NCI-H1694 (cell line): ENCODE data around the gene TRAK2.
A peak's percentile ranks its signal among the peaks of the same experiment; 100 is the strongest.
"Not testable (repeated sequence)": the region's sequence is repeated elsewhere in the genome, so short reads cannot be mapped to it uniquely, and the experiment has no call there.

Experiments
- DNase-seq: peaks from one replicate; lab custom pipeline; 2025; lab: John Stamatoyannopoulos, UW

Gene TRAK2, protein sequence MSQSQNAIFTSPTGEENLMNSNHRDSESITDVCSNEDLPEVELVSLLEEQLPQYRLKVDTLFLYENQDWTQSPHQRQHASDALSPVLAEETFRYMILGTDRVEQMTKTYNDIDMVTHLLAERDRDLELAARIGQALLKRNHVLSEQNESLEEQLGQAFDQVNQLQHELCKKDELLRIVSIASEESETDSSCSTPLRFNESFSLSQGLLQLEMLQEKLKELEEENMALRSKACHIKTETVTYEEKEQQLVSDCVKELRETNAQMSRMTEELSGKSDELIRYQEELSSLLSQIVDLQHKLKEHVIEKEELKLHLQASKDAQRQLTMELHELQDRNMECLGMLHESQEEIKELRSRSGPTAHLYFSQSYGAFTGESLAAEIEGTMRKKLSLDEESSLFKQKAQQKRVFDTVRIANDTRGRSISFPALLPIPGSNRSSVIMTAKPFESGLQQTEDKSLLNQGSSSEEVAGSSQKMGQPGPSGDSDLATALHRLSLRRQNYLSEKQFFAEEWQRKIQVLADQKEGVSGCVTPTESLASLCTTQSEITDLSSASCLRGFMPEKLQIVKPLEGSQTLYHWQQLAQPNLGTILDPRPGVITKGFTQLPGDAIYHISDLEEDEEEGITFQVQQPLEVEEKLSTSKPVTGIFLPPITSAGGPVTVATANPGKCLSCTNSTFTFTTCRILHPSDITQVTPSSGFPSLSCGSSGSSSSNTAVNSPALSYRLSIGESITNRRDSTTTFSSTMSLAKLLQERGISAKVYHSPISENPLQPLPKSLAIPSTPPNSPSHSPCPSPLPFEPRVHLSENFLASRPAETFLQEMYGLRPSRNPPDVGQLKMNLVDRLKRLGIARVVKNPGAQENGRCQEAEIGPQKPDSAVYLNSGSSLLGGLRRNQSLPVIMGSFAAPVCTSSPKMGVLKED

GRCh38 chr2:201451292-201452057 lies at the start of gene TRAK2, which contains the start of gene STRADB:
Gene TRAK2, minus strand, starts transcription at chr2:201451458. Its CDS starts 30,951 bp downstream, at chr2:201420507.
Gene STRADB, plus strand, starts transcription at chr2:201451740. Its CDS starts 3,101 bp downstream, at chr2:201454841.
- peak; percentile 86 for DNase-seq

GRCh38 chr2:201500534-201500933 lies 49.3 kb upstream of the TRAK2 start:
- no peak for DNase-seq

DNA sequence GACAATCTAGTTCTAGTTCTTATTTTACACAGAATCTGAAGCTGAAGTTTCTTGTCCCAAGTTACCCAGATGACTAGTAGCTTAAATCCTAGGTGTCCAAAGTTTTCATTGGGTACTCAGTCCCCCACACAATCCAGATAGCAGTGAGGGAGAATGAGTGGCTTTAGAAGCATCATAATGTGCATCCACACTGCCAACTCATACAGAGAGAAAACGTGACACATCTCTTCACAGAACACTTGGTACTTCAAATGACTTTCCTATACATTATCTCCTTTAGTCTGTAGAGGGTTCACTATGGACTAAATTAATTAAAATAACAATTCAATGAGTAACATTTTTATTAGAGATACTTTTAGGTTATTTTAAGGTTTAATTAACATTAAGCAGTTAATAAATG lies 45.5 kb upstream of the TRAK2 start:
- no peak for DNase-seq

- no peak for DNase-seq
Measured at GRCh38 chr2:201490291-201490690, 39.0 kb upstream of the TRAK2 start.

DNA sequence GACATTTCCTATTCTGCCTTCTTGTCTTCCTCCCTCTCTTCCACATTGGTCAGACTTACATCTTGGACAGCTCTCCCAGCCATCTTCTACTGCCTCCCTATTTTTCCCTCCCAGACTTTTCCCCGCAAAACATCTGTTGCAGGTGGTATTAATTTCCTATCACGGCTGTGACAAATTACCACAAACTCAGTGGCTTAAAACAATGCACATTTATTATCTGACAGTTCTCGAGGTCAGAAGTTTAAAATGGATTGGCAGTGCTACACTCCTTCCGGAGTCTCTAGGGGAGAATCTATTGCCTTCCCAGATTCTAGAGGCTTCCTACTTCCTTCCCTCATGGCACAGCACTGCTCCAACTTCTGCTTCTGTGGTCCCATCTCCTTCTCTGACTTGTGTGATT lies 33.5 kb upstream of the TRAK2 start:
- no peak for DNase-seq

DNA sequence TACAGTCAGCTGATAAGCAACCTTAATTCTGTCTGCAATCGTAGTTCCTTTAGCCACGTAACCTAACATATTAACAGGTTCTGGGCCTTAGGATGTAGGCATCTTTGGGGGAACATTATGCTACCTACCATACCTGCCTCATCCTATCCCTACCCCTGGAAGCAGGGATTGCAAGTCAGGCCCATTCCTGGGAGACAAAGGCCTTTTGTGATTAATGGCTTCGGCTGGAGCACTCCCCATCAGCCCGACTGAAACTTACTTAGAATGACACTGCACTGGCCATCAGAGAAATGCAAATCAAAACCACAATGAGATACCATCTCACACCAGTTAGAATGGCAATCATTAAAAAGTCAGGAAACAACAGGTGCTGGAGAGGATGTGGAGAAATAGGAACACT lies 32.5 kb upstream of the TRAK2 start:
- not testable (repeated sequence) for DNase-seq

DNA sequence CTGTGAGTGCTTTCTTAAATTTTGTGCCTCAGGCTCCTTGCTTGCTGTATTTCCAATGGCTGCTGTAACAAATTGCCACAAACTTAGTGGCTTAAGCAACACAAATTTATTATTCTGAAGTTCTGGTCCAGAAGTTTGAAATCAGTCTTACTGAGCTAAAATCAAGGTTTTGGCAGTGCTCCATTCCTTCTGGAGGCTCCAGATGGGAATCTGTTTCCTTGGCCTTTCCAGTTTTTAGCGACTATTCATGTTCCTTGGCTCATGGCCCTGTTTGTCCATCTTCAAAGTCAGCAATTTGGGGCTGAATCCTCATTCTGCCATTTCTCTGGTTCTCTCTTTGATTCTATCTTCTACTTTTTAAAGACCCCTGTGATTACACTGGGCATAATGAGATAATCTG lies 32.1 kb upstream of the TRAK2 start:
- no peak for DNase-seq

GRCh38 chr2:201482543-201482942 lies 31.3 kb upstream of the TRAK2 start:
- DNase-seq = no peak

DNA sequence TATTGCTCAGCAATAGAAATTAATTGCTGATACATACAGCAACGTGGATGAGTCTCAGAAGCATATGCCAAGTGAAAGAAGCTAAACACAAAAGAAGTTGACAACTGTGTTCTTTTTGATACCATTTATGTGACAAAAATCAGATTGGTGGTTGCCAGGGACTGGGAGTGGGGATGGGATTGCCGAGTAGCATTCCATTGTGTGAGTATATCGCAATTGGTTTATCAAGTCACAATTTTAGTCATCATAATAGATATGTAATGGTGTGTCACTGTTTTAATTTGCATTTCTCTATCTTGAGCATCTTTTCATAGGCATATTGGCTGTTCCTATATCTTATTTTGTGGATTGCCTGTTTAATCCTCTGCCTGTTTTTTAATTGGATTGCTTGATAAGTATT lies 21.2 kb upstream of the TRAK2 start:
- no peak for DNase-seq

DNA sequence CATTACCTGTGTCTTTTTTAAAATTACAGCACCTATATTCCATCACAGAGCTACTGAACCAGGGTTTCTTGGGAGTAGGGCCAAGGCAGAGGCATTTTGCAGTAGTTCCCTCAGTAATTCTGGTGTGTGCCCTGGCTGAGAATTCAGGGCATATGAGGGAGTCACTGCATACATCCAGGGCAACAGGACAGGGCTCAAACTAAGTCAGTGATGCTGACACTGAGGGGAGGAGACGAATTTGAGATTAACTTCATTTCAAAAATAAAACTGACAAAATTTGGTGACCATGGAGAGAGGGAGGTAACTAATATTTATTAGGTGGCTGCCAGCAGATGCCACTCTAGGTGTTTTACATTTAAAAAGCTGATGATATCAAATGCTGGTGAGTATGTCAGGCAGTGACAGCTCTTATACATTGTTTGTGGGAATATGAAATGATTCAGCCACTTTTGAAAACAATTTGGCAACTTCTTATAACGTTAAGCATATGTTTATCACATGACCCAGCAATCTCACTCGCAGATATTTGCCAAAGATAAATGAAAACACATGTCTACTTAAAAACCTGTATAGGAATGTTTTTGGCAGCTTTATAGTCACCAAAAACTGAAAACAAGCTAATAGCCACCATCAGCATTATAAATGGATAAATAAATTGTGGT lies 20.6 kb upstream of the TRAK2 start:
- DNase-seq = no peak

- DNase-seq = no peak
Measured at GRCh38 chr2:201470821-201471731, 19.8 kb upstream of the TRAK2 start.

- DNase-seq = no peak
Measured at GRCh38 chr2:201467666-201468065, 16.4 kb upstream of the TRAK2 start.

GRCh38 chr2:201466050-201466675 lies 14.9 kb upstream of the TRAK2 start:
- DNase-seq = peak; percentile 60

DNA sequence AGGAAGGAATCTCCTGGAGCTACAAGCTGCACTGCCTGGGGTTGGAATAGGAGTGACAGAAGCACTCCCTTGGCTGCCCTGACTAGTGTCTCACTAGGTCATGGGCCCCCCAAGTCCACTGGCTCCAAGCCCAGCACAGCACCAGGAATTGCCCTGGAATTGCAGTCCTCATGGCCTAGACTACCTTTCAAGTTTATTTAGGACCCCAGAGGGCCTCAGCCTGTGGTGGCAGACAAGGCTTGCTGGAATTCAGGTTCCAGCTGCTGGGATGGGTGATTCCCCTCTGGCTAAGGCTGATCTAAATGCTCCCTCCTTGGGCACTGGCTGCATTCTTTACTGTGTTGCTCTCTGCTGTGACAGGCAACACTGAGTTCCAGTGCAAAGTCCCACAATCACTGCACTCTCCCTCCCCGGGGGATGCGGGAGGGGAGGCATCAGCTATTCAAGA lies 14.3 kb upstream of the TRAK2 start:
- no peak for DNase-seq

GRCh38 chr2:201464547-201464946 lies 13.3 kb upstream of the TRAK2 start:
- DNase-seq = no peak

GRCh38 chr2:201460532-201460931 lies 9.3 kb upstream of the TRAK2 start:
- no peak for DNase-seq

GRCh38 chr2:201458381-201458780 lies 7.1 kb upstream of the TRAK2 start:
- no peak for DNase-seq

DNA sequence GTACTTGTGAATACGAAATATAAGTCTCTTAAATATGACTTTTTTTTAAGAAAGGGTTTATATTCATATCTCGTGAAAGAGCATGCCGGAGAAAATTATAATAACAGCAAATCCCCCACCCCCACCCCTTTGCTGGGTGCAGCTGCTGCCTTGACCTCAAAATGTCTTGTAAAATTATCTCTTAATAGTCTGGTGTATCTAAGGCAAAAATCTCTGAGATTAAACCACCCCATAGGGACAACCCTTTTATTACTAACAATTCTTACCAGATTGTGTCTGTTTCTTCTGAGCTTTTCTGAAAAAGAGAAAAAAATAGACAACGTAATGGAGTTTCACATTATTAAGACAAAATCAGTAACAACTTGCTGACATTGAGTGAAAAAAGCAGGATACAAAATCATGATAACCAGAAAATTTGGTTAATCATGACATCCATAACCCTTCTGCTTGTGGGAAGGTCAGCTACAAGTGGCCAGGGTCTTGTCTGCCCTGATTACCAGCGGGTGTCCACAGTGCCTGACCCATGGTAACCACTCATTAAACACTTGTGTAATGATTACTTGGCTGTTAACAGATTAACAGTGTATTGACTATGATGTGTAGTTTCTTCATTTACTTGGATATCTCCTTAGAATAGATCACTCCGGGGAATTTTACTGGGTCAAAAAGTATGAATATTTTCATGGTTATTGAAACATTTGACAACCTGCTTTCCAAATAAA lies 1.8 kb upstream of the TRAK2 start:
- no peak for DNase-seq
